ENCODE data around the gene CSMD2.

The CSMD2 gene

DNA sequence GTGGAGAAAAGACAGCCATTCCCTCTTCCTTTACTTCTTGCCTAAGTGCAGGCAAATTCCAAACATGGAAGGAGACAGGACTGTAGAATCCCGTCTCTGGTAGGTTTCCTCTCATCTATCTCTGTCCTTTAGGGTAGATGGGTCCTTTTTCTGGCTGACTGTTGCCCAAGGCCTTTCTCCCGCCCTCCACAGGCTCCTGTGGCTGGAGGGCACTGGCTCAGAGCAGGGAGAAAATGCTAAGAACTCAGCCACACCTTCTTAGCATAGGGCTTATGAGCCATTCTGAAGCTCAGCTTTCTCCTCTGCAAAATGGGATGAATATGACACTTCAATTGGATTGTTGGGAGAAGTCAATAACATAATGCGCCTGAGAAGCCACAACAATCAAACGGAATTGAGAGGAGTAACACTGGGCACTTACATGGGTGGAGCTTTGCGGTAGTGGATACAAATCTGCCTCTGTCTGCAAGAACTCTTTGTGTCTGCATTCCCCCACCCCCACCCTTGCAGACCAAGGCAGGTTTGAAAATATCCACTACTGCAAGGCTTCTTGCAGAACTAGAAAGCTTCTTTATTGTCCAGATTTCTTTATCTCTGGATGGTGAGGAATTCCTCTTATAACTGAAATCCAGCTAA lies 94.7 kb downstream of the CSMD2 start:
- in situ Hi-C loops (cut with HindIII; ENCODE audit: low pct_ligation_motif_present, low pct_unique_long_range_greater_than_20kb, low sequenced_read_pairs): no loop called here
- no peak for DNase-seq

DNA sequence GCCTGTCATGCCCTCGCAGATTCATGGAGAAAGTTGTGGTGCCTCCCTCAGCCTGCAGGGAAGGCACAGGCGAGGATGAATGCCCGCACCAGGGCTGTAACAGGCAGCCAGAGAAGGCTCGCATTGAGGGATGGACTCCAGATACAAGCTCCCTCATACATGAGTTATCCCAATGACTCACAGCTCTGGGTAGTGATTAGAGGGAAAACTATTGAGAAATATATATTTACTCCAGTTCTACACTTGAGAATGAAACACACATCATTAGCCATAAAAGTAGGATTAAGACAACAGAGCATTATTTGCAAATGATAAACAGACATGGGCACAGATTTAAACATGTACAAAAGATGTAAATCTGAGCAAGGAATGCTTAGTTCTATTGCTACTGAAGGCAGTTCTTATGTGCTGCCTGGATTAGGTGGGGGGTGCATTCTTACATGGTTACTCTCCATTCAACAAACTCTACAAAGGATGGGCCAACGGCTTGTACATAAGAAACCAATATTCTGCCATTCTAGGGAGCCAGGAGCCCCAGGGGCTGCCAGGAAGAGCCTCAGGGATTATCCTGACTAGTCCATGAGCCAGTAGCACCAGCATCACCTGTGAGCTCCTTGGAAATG lies 97.9 kb downstream of the CSMD2 start:
- in situ Hi-C loops (cut with HindIII; ENCODE audit: low pct_ligation_motif_present, low pct_unique_long_range_greater_than_20kb, low sequenced_read_pairs): no loop called here
- no peak for DNase-seq

DNA sequence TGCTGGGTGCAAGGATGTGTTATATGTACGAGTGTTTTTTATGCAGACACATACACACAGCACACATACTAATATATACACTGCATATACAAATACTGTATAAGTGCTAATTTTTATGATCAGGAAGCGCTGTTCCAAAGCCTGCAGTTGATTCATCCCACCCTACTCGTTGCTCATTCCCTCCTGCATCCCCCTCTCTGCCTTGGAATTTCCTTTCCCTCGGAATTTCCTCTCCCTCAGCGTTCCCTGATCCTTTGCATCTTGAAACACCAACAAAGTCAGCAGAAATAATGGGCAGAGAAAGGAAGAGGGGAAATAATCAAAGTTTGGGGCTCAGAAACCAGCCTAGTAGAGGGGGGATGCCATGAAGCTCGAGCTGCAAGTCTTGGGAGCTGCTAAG lies 98.9 kb downstream of the CSMD2 start:
- in situ Hi-C loops (cut with HindIII; ENCODE audit: low pct_ligation_motif_present, low pct_unique_long_range_greater_than_20kb, low sequenced_read_pairs): no loop called here
- DNase-seq: no peak

DNA sequence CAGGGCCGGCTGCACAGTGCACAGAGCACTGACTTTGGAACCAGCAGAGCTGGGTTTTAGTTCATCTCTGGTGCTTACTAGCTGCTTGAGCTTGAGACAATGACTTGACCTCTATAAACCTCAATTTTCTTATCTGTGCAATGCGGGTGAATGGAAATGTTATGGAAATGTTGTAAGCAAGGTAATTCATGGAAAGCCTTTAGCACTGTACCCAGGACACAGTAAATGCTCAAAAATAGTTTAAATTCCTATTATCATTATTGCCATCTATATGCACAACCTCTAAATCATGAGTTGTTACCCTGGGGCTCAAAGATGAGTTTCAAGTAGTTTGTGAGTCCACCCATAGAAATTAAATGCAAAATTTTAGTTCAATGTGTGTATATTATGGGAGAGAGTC lies 99.5 kb downstream of the CSMD2 start:
- DNase-seq: no peak
- in situ Hi-C loops (cut with HindIII; ENCODE audit: low pct_ligation_motif_present, low pct_unique_long_range_greater_than_20kb, low sequenced_read_pairs): no loop called here

DNA sequence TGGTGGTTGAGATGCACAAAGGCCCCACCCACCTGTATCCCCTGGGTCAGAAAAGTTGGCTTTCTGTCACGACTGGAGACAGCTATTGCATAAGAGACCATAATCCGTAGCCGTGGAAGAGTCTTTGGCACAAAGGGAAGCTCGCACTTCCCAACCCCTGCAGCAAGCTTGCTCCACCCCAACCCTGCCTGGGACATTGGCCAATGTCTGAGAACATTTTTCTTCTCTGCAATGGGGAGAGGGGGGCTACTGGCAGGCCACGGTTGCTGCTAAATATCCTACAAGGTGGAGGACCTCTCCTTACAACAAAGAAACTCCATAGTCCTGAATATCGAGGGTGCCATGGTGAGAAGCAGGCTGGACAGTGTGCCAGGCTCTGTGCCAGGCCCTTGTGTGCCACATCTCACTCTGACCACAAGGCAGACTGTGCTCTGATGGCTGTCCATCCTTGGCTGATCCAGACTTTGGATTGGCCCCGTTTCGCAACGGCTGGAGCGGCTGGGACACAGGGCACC lies 104.1 kb downstream of the CSMD2 start:
- in situ Hi-C loops (cut with HindIII; ENCODE audit: low pct_ligation_motif_present, low pct_unique_long_range_greater_than_20kb, low sequenced_read_pairs): no loop called here
- no peak for DNase-seq

DNA sequence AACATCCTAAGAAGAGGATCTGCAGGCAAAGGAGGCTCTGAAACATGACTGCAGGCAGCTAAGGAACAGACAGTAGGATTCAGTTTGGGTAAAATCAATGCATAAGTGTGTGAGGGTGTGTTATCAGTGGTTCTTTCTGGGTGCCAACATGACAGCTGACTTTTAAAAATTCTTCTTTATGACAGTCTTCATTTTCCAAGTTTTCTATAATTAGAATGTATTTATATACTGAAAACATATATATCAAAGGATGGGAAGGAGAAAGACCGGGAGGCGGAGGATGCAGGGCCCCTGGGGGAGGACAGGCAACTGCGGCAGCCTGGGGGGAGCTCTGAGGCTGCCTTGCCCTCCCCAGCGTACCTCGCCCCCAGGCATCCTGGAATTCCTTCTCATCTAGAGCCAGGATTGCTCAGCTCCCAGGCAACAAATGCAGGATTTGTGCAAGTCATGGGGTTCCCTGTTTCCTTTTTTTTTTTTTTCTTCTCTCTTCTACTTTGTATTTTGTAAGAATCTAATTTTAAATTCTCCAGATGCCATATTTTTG lies 104.8 kb downstream of the CSMD2 start:
- in situ Hi-C loops (cut with HindIII; ENCODE audit: low pct_ligation_motif_present, low pct_unique_long_range_greater_than_20kb, low sequenced_read_pairs): no loop called here
- no peak for DNase-seq

DNA sequence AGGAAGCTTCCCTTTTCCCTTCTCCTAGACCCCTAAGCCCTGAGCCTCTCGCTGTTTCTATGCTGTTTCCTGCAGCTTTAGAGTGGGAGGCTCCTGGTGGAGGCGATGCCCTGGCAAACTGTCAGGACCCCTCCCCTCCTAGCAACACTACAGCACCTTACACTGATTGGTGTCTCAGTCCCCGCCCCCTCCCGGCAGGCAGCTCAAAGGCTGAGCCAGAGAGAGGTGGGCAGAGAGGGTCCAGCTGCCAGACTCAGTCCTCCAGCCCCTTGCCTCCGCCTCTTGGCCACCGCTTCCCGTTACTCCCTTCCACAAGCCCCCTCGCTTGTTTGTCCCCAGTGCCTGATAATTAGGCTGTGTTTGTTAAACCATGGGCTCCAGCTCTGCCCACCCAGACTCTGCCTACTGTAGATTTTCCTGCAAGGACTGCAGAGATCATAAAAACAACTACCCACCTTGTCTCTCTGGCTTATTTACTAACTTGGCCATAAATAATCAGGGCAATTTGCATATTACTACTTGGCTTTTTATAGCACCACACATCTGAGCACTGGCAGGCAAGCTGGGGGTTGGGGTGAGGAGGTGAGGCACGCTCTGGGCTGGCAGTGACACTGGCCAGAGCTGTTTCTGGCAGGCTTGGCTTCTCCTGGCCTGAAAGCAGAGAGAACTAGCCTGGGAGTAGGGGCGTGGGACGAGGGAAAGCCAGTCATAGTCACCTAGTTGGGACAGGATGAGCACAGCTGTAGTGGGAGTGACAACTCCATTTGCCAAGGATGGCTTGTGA lies 107.5 kb downstream of the CSMD2 start:
- no peak for DNase-seq
- in situ Hi-C loops (cut with HindIII; ENCODE audit: low pct_ligation_motif_present, low pct_unique_long_range_greater_than_20kb, low sequenced_read_pairs): no loop called here

DNA sequence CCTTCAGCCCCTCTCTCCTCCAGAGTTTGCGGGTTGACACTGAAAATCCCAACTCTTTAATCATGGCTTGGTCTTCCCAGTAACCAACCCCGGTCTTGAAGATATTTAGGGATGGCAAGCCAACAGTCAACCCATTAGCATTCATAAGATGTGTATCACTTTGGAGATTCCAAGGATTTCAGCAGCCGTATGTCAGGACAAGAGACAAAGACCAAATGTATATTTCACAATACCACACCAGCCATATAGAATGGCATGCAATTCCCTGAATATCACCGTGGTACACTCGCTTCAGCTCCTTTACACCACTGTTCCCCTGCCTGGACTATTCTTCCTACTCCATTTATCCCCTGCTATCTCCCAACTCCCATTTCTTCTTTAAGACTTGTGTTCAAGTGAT lies 109.2 kb downstream of the CSMD2 start:
- no peak for DNase-seq
- in situ Hi-C loops (cut with HindIII; ENCODE audit: low pct_ligation_motif_present, low pct_unique_long_range_greater_than_20kb, low sequenced_read_pairs): no loop called here

DNA sequence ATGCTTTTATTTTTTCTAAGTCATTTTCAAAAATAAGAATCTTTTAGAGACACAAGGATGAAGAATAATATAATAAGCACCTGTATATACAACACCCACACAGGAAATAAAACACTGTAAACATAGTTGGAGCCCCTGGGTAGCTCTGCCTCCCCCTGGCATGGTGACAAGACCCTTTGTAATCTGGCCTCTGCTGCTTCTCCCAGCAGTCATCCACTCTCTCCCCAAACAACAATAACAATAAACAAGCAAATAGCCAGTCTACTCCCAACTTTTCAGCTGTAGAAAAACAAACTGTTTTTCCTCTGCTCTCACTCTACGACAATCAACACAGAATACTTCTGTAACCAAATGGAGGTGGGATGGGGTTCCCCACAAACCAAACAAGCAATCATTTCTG lies 110.1 kb downstream of the CSMD2 start:
- in situ Hi-C loops (cut with HindIII; ENCODE audit: low pct_ligation_motif_present, low pct_unique_long_range_greater_than_20kb, low sequenced_read_pairs): no loop called here
- no peak for DNase-seq

DNA sequence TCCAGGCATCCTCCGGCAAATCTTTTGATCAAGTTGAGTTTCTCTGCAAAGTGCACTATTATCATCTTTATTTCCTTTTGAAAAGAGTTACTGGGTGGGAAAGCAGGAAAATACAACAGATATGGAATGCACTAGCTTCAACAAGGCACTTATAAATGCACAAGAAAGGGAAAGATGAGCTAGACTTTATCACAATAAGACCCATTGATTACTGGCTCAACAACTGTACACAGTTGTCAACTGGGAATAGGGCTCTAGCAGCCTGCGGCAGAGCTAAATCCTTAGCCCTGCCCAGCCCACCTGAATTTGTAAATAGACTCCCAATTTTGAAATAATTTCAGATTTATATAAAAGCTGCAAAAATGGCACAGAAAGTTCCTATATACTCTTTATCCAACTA lies 111.4 kb downstream of the CSMD2 start:
- in situ Hi-C loops (cut with HindIII; ENCODE audit: low pct_ligation_motif_present, low pct_unique_long_range_greater_than_20kb, low sequenced_read_pairs): no loop called here
- DNase-seq: no peak

DNA sequence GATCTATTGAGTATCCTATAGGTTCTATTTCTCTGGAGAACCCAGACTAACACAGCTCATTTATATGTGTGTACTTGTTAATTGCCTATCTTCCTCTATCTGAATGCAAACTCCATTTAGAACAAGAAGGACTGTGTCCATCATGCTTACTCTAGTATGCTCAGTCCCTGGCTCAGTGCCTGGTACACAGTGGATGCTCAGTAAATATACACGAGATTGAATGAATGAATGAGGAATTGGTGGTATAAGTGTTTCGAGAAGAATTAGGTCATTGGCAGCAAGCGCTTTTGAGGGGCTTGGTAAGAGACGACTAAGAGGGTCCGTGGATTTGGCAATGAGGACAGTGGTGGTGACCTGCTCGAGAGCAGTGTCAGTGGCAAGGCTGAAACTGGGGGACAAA lies 112.5 kb downstream of the CSMD2 start:
- in situ Hi-C loops (cut with HindIII; ENCODE audit: low pct_ligation_motif_present, low pct_unique_long_range_greater_than_20kb, low sequenced_read_pairs): no loop called here
- no peak for DNase-seq

DNA sequence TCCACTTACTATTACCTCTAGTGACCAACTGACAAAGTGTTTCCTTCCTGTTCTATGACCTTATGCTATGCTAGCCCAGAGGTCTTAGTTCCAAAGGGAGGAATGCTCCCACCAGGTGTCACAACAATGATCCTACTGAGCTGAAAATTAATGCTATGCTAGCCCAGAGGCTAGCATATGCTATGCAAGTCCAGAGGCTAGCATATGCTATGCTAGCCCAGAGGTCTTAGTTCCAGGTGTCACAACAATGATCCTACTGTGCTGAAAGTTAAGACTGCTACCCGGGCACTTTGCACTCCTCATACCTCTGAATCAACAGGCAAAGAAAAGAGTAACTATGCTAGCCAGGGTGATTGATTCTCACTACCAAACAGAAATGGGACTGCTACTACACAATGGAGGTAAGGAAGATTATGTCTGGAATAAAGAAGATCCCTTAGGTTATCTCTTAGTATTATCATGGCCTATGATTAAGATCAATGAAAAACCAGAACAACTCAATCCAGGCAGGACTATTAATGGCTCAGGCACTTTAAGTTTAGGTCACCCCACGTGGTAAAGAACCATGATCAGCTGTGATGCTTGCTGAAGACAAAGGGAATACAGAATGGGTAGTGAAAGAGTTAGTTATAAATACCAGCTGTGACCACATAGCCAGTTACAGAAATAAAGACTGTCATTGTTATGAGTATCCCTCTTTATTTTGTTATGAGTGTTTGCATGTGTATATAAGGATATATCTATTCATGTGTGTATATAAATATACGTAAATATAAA lies 114.1 kb downstream of the CSMD2 start:
- in situ Hi-C loops (cut with HindIII; ENCODE audit: low pct_ligation_motif_present, low pct_unique_long_range_greater_than_20kb, low sequenced_read_pairs): no loop called here
- DNase-seq: no peak

DNA sequence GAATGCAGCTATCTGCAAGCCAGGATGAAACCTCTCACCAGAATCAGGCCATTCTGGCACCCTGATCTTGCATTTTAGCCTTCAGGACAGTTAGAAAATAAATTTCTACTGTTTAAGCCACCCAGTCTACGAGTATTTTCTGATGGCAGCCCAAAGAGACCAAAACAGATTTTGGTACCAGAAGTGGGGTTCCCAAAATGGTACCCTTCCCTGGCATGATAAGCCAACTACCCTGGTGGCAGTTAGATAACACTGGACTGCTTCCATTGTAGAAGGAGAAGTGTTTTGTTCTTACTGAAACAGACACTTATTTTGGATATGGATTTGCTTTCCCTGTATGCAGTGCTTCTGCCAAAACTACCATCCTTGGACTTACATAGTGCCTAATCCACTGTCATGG lies 115.0 kb downstream of the CSMD2 start:
- in situ Hi-C loops (cut with HindIII; ENCODE audit: low pct_ligation_motif_present, low pct_unique_long_range_greater_than_20kb, low sequenced_read_pairs): no loop called here
- DNase-seq: no peak

DNA sequence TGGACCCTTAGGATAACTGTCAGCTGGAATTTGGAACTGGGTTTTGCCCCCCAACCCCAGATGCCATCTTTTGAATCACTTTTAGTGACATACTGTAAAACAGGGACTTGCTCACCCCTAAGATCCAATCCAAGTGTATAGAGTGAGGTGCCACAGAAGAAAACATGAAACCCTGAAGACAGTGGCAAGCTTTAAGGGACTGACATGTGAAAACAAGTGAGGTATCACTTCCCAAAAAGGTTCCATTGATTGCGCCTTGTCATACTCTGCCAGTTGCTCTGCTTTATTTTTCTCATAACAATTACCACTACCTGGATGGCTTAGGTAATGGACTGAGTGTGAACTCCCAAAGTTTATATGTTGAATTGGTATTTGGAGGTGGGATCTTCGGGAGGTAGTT lies 115.6 kb downstream of the CSMD2 start:
- no peak for DNase-seq
- in situ Hi-C loops (cut with HindIII; ENCODE audit: low pct_ligation_motif_present, low pct_unique_long_range_greater_than_20kb, low sequenced_read_pairs): no loop called here

DNA sequence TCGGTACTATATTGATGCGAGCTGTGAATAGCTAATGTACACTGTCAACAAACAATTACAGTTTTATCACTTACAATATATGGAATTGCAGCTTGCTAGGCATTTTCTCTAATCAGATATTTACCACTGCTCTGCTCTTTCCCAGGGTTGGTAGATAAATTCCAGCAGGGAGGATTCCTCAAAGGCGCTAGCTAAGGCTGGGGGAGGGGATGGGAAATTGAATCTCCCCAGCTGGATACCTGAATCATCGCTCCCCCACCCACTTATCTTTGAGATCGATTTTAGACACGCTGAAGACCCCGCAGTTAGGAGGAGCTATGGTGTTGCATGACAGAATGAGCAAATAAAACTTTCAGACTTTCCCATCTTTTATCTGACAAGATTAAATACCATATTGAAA lies 127.2 kb downstream of the CSMD2 start:
- no peak for DNase-seq

DNA sequence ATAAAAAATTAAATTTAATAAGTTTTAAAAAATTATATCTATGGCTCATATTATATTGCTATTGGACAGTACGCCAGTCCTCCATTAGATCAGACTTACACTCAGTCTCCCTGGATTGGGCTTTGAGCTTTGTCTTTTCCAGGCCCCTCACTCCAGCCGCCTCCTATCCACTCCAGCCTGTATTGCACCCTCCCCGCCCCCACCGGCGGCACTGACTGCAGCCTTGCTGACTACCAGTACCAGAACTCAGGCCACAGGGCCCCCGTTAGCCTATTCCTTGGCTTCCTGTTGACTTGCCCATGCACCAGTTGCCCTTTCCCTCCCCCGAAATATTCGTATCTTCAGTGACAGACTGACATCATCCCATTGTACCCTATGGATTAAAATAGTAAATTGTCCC lies 127.9 kb downstream of the CSMD2 start:
- DNase-seq: no peak
- in situ Hi-C loops (cut with HindIII; ENCODE audit: low pct_ligation_motif_present, low pct_unique_long_range_greater_than_20kb, low sequenced_read_pairs): no loop called here

More for the DNA sequence above, 127.2 kb downstream of the CSMD2 start:
- in situ Hi-C loops (cut with HindIII; ENCODE audit: low pct_ligation_motif_present, low pct_unique_long_range_greater_than_20kb, low sequenced_read_pairs): no loop called here

DNA sequence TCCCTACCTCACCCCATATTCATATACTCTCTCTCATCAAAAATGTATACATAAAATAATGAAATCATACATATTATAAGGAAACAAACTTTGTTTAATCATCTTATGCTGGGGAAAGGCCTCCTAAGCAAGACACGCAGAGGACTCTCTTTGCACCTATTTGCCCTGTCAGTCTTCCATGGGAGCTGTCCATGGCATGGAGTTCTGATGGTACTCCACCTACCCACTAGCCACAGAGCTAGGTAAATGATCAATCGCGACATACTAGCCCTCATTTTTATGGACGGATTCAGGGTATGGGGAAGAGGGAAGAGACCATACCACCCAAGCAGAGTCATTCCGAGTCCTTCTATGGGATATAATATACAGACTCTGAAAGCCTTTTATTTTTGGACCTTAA lies 131.0 kb downstream of the CSMD2 start:
- in situ Hi-C loops (cut with HindIII; ENCODE audit: low pct_ligation_motif_present, low pct_unique_long_range_greater_than_20kb, low sequenced_read_pairs): no loop called here
- DNase-seq: no peak

DNA sequence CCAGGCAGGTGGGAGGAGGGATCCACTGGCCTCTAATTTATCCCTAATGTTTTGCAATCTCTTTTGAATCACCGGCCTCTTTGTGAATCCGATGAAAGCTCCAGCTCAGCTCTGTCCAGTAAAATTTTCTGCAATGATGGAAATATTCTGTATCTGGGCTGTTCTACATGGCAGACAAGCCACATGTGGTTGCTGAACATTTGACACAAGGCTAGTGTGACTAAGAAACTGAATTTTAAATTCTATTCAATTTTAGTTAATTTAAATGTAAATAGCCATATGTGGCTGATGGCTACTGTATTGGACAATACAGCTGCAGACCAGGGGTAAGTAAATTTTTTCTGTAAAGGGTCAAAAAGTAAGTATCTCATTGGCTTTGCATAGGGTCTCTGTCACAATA lies 135.1 kb downstream of the CSMD2 start:
- in situ Hi-C loops (cut with HindIII; ENCODE audit: low pct_ligation_motif_present, low pct_unique_long_range_greater_than_20kb, low sequenced_read_pairs): no loop called here
- DNase-seq: no peak

DNA sequence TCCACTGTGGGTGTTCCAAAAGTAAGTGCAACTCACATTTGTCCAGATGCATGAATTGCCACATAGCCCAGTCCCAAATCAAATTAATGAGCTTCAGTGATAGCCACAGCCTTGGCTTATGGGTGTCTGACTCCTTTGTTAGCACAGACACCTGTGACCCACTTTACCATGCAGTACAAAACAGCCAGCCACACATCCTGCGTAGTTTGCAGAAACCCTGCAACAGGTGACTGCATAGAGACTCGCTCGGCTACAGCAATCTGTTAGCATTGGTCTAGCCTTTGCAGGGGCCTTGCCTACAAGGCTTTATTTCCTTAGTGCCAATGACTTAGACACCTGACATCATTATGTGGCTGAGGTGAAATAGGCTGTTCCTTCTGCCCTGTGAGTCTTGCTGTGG lies 135.5 kb downstream of the CSMD2 start:
- in situ Hi-C loops (cut with HindIII; ENCODE audit: low pct_ligation_motif_present, low pct_unique_long_range_greater_than_20kb, low sequenced_read_pairs): no loop called here

More for the DNA sequence above, 135.5 kb downstream of the CSMD2 start:
- no peak for DNase-seq
